Measurements from ENCODE around the gene TMEM273. TPM values are rescaled to one million over a fixed set of nuclear protein-coding genes. Genes with fewer than 3 reads are reported as not detected.

TMEM273 gene
- total RNA-seq, result 10 to 100 TPM in 2 of 4 donors, 1 to 10 TPM in 2; 3.2 to 12.2 (median 7.1) TPM

GRCh38 chr10:49187950-49188761 is at the start of gene TMEM273:
TSS of gene TMEM273 (minus strand) at chr10:49188391. CDS start at chr10:49188336, 55 bp downstream.
- intact Hi-C loops (cut with DNase I; ENCODE audit: low total_unique reads), result no loop called here
- peak; percentile 70 to 92 for DNase-seq (ENCODE audit: low spot score in 2 of 2)
- TF ChIP-seq CTCF (IDR thresholded peaks at IDR 0.05) (no peak), POLR2A (IDR thresholded peaks at IDR 0.05) (no peak)
- 47 to 61% methylated on average over 9 of the region's 9 CpGs for WGBS, 2 donors
- H3K4me3 ChIP-seq (ENCODE audit: low read depth, poor library complexity, severe bottlenecking), result no peak within 1 kb of the TSS

GRCh38 chr10:49237985-49238384 is 49.8 kb upstream of the TMEM273 start:
- WGBS, 2 donors, result 67 to 87% methylated on average over 1 of the region's 1 CpG
- intact Hi-C loops (cut with DNase I; ENCODE audit: low total_unique reads), result no loop called here
- no peak for DNase-seq (ENCODE audit: low spot score in 2 of 2)
- TF ChIP-seq CTCF (IDR thresholded peaks at IDR 0.05), result no peak
- TF ChIP-seq POLR2A (IDR thresholded peaks at IDR 0.05), result no peak
- H3K4me3 ChIP-seq (ENCODE audit: low read depth, poor library complexity, severe bottlenecking), result no peak overlapping the region

DNA sequence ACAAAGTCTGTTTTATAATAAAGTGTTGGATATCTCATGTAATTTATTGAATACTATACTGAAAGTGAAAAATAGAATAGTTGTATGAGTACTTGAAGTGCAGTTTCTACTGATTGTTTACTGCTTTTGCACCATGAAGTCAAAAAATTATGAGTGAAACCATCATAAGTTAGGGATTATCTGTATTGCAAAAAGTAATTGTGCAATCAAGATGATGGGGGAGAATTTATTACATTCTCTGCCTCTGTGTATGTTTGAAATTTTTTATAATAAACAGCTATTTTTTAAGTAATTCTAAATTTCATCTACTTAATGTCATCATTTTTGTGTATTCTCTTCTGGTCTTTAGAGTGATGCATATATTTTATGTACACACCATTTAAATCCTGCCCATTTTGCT is 47.2 kb upstream of the TMEM273 start:
- H3K4me3 ChIP-seq (ENCODE audit: low read depth, poor library complexity, severe bottlenecking), result no peak overlapping the region
- no peak for DNase-seq (ENCODE audit: low spot score in 2 of 2)
- TF ChIP-seq CTCF (IDR thresholded peaks at IDR 0.05), result no peak
- no peak for TF ChIP-seq POLR2A (IDR thresholded peaks at IDR 0.05)
- intact Hi-C loops (cut with DNase I; ENCODE audit: low total_unique reads), result no loop called here

DNA sequence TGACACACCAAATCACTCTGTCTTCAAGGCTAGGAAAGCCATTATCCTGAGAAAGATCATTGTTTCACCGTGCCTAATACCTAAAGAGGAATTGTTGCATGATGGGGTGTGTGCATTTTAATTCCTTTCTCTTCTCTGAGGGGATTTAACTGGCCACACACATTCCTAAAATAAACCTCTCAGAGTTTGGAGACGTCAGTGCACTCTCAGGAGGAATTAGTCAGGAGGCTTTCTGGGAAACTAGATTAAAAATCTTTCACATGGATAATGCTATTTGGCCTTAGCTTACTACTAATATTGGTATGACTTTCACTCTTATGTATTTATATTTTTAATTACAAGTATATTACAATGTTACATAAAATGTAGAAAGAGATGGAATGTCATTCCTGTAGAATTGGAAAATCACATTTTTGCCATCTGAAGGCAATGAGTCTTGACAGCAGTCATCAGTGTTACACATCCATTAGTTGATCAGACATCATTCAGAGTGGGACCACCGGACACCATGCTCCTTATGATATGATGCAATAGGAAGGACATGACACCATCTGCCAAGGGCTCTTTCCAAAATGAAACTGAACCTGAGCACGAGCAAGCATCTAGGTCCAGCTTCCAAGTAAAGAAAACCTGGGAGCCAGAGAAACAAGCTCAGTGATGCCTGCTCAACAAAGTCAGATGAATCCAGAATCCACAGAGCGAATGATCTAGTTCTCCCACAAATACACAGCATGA is 43.1 kb upstream of the TMEM273 start:
- intact Hi-C loops (cut with DNase I; ENCODE audit: low total_unique reads), result no loop called here
- 54 to 56% methylated on average over 5 of the region's 5 CpGs for WGBS, 2 donors
- TF ChIP-seq POLR2A (IDR thresholded peaks at IDR 0.05), result no peak
- TF ChIP-seq CTCF (IDR thresholded peaks at IDR 0.05), result no peak
- H3K4me3 ChIP-seq (ENCODE audit: low read depth, poor library complexity, severe bottlenecking), result no peak overlapping the region
- no peak for DNase-seq (ENCODE audit: low spot score in 2 of 2)

GRCh38 chr10:49230004-49230403 is 41.8 kb upstream of the TMEM273 start:
- 82 to 83% methylated on average over 7 of the region's 7 CpGs for WGBS, 2 donors
- TF ChIP-seq POLR2A (IDR thresholded peaks at IDR 0.05), result no peak
- TF ChIP-seq CTCF (IDR thresholded peaks at IDR 0.05), result no peak
- intact Hi-C loops (cut with DNase I; ENCODE audit: low total_unique reads), result no loop called here
- no peak overlapping the region for H3K4me3 ChIP-seq (ENCODE audit: low read depth, poor library complexity, severe bottlenecking)
- no peak for DNase-seq (ENCODE audit: low spot score in 2 of 2)

All from lower leg skin (tissue), 4 donors.